GM18861 (cell line): Measurements from ENCODE around the gene BBX.

Source experiments
- ATAC-seq: cut with Tn5 transposase; IDR thresholded peaks from one replicate; pipeline ENCODE4 v1.9.1; 2021; ENCODE audit not compliant: unreplicated experiment

The BBX gene

GRCh38 chr3:107596639-107597038, 73.9 kb downstream of the BBX start:
- ATAC-seq, result no peak

- peak; percentile 95 for ATAC-seq
These were observed 76.4 kb downstream of the BBX start for GRCh38 chr3:107598926-107599771.

GRCh38 chr3:107599772-107600145, 77.0 kb downstream of the BBX start:
- no peak for ATAC-seq

GRCh38 chr3:107600780-107601179, 78.0 kb downstream of the BBX start:
- ATAC-seq, result no peak

GRCh38 chr3:107604057-107604822, 81.5 kb downstream of the BBX start:
- ATAC-seq, result no peak

GRCh38 chr3:107611775-107612469, 89.2 kb downstream of the BBX start:
- ATAC-seq, result no peak

- no peak for ATAC-seq
These were observed 89.9 kb downstream of the BBX start for GRCh38 chr3:107612664-107613084.

- no peak for ATAC-seq
These were observed 96.8 kb downstream of the BBX start for GRCh38 chr3:107619549-107619948.

GRCh38 chr3:107620534-107620933, 97.8 kb downstream of the BBX start:
- ATAC-seq, result no peak

GRCh38 chr3:107621465-107621864, 98.7 kb downstream of the BBX start:
- no peak for ATAC-seq

- ATAC-seq, result no peak
These were observed 105.3 kb downstream of the BBX start for GRCh38 chr3:107627962-107628542.

GRCh38 chr3:107629566-107629965, 106.8 kb downstream of the BBX start:
- no peak for ATAC-seq

GRCh38 chr3:107630779-107631178, 108.0 kb downstream of the BBX start:
- no peak for ATAC-seq

GRCh38 chr3:107632576-107632975, 109.8 kb downstream of the BBX start:
- no peak for ATAC-seq

GRCh38 chr3:107633327-107634098, 110.8 kb downstream of the BBX start:
- peak; percentile 95 for ATAC-seq

- no peak for ATAC-seq
These were observed 111.3 kb downstream of the BBX start for GRCh38 chr3:107634099-107634489.

GRCh38 chr3:107637416-107638183, 114.8 kb downstream of the BBX start:
- no peak for ATAC-seq

GRCh38 chr3:107641572-107642307, 119.0 kb downstream of the BBX start:
- ATAC-seq, result no peak
